ENCODE measurements around the gene SLC6A9.

The SLC6A9 gene

GRCh38 chr1:44029911-44030604 lies 1.2 kb downstream of the SLC6A9 start:
- TF ChIP-seq, protein P1, sequence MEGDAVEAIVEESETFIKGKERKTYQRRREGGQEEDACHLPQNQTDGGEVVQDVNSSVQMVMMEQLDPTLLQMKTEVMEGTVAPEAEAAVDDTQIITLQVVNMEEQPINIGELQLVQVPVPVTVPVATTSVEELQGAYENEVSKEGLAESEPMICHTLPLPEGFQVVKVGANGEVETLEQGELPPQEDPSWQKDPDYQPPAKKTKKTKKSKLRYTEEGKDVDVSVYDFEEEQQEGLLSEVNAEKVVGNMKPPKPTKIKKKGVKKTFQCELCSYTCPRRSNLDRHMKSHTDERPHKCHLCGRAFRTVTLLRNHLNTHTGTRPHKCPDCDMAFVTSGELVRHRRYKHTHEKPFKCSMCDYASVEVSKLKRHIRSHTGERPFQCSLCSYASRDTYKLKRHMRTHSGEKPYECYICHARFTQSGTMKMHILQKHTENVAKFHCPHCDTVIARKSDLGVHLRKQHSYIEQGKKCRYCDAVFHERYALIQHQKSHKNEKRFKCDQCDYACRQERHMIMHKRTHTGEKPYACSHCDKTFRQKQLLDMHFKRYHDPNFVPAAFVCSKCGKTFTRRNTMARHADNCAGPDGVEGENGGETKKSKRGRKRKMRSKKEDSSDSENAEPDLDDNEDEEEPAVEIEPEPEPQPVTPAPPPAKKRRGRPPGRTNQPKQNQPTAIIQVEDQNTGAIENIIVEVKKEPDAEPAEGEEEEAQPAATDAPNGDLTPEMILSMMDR (IDR thresholded peaks at IDR 0.05; ENCODE audit: low read length, missing control alignments) = no peak
- DNase-seq (ENCODE audit: low read depth) = peak; percentile 88
- H3K4me3 ChIP-seq (replicated peaks; ENCODE audit: low read depth, low read length) = peak overlapping the region; percentile 73

- TF ChIP-seq, protein P1 (IDR thresholded peaks at IDR 0.05; ENCODE audit: low read length, missing control alignments) = no peak
- H3K4me3 ChIP-seq (replicated peaks; ENCODE audit: low read depth, low read length) = peak overlapping the region; percentile 73
- no peak for DNase-seq (ENCODE audit: low read depth)
Measured at GRCh38 chr1:44029260-44029910, 1.9 kb downstream of the SLC6A9 start.

DNA sequence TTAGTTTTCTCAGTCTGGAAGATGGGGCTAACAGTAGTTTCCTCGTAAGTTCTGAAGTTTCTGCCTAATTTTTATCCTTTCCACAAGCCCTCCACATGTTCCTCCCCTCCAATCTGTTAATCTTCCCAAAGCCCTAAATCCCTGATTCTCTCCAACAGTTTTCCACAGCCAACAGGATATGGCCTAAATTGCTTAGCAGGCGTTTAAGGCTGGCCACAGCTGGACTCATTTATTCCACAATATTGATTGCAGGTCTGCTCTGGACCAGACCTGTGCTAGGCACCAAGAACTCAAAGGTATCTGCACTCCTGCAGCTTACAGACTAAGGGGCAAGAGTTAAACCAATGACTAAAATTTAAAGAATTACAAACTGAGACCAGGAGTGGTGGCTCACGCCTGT lies 3.9 kb downstream of the SLC6A9 start:
- DNase-seq (ENCODE audit: low read depth) = no peak
- no peak overlapping the region for H3K4me3 ChIP-seq (replicated peaks; ENCODE audit: low read depth, low read length)
- TF ChIP-seq, protein P1 (IDR thresholded peaks at IDR 0.05; ENCODE audit: low read length, missing control alignments) = no peak

DNA sequence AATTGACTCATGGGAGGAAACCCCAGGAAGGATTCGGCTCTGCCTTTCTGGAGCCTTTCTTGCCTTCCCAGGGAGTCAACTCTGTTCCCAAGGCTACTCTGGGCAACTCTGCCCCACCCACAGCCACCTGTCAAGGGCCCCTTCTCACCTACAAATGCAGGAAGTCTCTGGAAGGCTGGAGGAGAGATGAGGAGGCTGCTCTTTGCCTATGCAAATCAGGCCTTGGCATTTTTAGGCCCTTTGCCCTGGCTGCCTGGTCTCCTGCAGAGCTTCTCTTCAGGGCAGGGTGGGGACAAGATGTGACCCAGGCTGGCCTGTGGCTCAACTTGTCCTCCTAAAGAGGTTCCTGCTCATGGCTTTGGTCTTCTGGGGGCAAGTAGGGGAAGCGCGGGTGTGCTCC lies 5.4 kb downstream of the SLC6A9 start:
- TF ChIP-seq, protein P1 (IDR thresholded peaks at IDR 0.05; ENCODE audit: low read length, missing control alignments) = no peak
- DNase-seq (ENCODE audit: low read depth) = no peak
- no peak overlapping the region for H3K4me3 ChIP-seq (replicated peaks; ENCODE audit: low read depth, low read length)

- H3K4me3 ChIP-seq (replicated peaks; ENCODE audit: low read depth, low read length) = no peak overlapping the region
- TF ChIP-seq, protein P1 (IDR thresholded peaks at IDR 0.05; ENCODE audit: low read length, missing control alignments) = no peak
- no peak for DNase-seq (ENCODE audit: low read depth)
Measured at GRCh38 chr1:44024903-44025525, 6.2 kb downstream of the SLC6A9 start.

- no peak for DNase-seq (ENCODE audit: low read depth)
- TF ChIP-seq, protein P1 (IDR thresholded peaks at IDR 0.05; ENCODE audit: low read length, missing control alignments) = no peak
- H3K4me3 ChIP-seq (replicated peaks; ENCODE audit: low read depth, low read length) = no peak overlapping the region
Measured at GRCh38 chr1:44024031-44024902, 7.0 kb downstream of the SLC6A9 start.
